GM18508 (cell line): ENCODE results near the gene TNPO2.

Experiments used
- ATAC-seq: cut with Tn5 transposase; IDR thresholded peaks from one replicate; pipeline ENCODE4 v1.9.1; 2021; ENCODE audit warnings: moderate number of reproducible peaks; ENCODE audit not compliant: insufficient read depth, unreplicated experiment

Gene TNPO2

GRCh38 chr19:12723641-12724426 lies at the start of gene TNPO2:
TNPO2 (minus strand) TSS chr19:12723932; CDS start chr19:12720977, 2,955 bp downstream.
- no peak for ATAC-seq

- ATAC-seq = no peak
These were observed 48.6 kb upstream of the TNPO2 start for GRCh38 chr19:12772323-12772722.

GRCh38 chr19:12770922-12771321 lies 47.2 kb upstream of the TNPO2 start:
- ATAC-seq = no peak

GRCh38 chr19:12769689-12770088 lies 46.0 kb upstream of the TNPO2 start:
- no peak for ATAC-seq

GRCh38 chr19:12767666-12768065 lies 43.9 kb upstream of the TNPO2 start:
- ATAC-seq = no peak

GRCh38 chr19:12767150-12767549 lies 43.4 kb upstream of the TNPO2 start:
- no peak for ATAC-seq

GRCh38 chr19:12766051-12766521 lies 42.4 kb upstream of the TNPO2 start:
- ATAC-seq = no peak

GRCh38 chr19:12764698-12765097 lies 41.0 kb upstream of the TNPO2 start:
- ATAC-seq = no peak

GRCh38 chr19:12763100-12763499 lies 39.4 kb upstream of the TNPO2 start:
- ATAC-seq = no peak

- ATAC-seq = no peak
These were observed 36.0 kb upstream of the TNPO2 start for GRCh38 chr19:12759686-12760085.

- no peak for ATAC-seq
These were observed 34.0 kb upstream of the TNPO2 start for GRCh38 chr19:12757544-12758274.

- ATAC-seq = no peak
These were observed 32.6 kb upstream of the TNPO2 start for GRCh38 chr19:12756150-12756883.

- ATAC-seq = no peak
These were observed 30.9 kb upstream of the TNPO2 start for GRCh38 chr19:12754465-12755196.

GRCh38 chr19:12752056-12752781 lies 28.5 kb upstream of the TNPO2 start:
- ATAC-seq = no peak

GRCh38 chr19:12751635-12752034 lies 27.9 kb upstream of the TNPO2 start, which contains the start of gene BEST2:
BEST2 (plus strand) TSS chr19:12751791; CDS start chr19:12752593, 802 bp downstream.
- ATAC-seq = no peak

GRCh38 chr19:12750851-12751250 lies 27.1 kb upstream of the TNPO2 start:
- no peak for ATAC-seq

- ATAC-seq = no peak
These were observed 26.3 kb upstream of the TNPO2 start for GRCh38 chr19:12749938-12750521.

- ATAC-seq = no peak
These were observed 24.8 kb upstream of the TNPO2 start for GRCh38 chr19:12748489-12748888.
